Measurements from ENCODE around the gene IFI27L1.

The IFI27L1 gene, protein sequence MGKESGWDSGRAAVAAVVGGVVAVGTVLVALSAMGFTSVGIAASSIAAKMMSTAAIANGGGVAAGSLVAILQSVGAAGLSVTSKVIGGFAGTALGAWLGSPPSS

DNA sequence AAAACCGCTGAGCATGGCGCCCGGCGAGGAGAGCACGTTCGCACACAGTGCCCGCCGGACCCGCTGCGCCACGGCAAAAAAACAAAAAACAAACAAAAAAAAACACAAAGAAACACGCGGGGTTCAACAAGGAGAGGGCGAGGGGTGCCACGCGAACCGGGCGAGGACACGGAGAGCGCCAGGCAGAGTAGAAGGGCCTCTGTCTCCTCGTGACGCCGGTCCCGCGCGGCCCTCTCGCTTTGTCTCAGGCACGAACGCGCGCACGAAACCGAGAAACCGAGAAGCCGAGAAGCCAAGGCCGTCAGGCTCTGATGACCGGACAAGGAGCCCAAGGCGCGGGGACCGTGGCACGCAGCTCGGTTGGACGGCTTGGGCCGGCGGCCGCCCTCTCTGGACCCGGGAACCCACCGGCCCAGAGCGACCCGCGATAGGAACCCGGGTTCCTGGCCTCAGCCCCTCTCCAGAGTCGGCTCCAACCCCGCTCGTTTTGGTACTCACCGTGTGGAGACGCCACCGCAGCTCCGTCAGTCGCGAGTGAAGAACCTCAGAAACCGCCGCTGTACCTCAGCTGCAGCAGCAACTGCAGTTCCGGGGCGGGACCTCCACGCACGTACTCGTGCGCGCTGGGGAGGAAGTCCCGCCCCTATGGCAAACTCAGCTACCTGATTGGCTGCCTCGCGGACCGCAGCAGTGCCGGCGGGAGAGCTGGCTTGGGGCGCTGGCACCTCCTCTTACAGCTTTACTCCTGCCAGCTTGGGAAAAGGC, at the start of gene IFI27L1, which contains the start of gene DDX24:
IFI27L1 (plus strand) TSS at position 690 of the 765 bp plus-strand sequence. CDS start 15,628 bp downstream, outside the sequence.
DDX24 (minus strand) TSS at position 582 of the 765 bp plus-strand sequence. CDS start 1,460 bp downstream, outside the sequence.
- peak; percentile 98 for DNase-seq (ENCODE audit: low read depth, low spot score)

DNA sequence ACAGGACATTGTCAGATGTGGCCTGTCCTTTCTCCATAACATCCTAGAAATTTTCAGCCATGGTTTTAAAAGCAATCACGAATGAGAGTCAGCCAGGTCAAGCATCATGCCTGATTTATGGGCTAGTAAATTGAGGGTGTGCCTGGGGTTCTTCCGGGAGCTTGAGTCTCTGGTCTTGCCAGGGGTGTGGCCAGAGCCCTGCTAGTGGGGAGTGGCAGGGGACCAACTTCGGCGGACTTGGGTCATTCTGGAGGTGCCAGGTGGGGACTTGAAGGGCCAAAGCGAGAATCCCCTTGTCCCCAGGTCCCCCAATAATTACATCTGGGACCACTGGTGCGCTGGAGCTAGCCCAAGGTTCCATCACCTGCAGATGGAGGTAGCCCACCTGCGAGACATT, 49.2 kb upstream of the IFI27L1 start:
- DNase-seq (ENCODE audit: low read depth, low spot score): no peak

DNA sequence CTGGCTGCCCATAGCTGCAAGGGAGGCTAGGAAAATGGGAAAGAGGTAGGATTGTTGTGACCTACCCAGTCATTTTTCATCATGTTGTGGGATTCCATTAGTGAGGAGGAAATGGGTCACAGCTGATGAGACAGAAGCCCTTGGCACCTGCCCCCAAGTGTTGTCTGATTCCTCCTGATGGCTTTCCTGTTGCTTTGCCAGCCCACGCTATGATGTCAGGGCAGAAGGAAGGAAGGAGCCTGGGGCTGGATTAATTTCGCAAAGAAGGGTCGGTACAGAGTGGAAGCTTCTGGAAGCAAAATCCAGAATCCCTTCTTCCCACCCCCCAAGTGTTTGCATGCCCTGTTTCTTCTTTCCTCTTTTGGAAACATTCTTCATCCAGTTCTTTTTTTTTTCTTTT, 46.2 kb upstream of the IFI27L1 start:
- no peak for DNase-seq (ENCODE audit: low read depth, low spot score)

DNA sequence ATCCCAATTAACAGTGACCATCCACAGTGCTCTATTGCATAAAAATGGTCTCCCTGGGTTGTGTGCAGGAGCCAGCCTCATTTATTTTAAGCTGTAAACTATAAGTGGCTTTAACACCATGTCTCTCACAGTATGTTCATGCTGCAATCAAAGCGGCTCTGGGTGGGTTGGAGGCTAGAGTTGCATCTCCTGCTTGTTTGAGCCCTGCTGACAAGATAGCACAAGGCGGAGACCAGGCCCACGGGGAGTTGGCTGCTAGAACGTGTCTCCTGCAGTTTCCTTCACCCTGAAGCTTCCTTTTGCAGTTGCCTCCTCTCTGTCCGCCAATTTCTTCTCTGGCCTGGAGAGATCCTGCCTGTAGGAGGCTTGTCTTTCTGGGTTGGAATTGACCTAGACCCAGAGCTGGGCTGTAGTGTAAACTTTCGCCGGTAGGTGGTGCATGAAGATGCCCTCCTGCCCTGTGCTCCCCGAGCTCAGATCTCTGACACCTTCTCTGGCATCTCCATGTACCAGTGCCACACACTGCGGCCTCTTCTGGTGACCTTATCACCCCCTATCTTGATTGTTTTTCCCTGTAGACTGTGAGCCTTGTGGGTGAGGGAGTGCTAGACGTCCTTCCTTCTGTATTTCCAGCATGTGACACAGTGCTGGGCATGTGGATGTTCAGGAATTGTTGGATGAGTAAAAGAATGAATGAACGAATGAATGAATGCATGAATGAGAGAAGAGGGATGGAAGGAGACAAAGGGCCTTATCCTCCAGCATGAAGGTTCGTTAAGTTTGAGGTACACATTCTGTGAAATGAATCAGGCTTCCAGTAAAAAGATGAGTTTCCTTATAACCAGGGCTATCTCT, 44.6 kb upstream of the IFI27L1 start:
- DNase-seq (ENCODE audit: low read depth, low spot score): peak; percentile 85

DNA sequence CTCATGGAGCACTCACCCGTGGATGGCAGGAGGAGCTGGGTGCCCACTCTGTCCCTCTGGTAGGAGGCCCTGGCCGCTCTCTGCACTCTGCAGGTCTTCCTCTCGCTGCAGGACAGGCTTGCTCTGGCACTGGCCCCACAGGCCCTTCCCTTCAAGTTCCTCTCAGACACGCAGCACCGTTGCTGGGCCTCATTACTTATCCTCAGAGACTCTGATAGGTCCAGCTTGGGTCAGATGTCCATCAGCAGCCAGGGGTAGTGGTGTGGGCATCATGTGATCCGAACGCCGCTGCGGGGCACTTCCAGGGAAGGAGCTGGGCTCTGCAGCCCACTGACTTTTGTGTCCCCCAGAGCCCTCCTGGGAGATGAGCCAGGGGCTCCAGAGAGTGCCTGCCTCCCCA, 43.2 kb upstream of the IFI27L1 start:
- DNase-seq (ENCODE audit: low read depth, low spot score): no peak

DNA sequence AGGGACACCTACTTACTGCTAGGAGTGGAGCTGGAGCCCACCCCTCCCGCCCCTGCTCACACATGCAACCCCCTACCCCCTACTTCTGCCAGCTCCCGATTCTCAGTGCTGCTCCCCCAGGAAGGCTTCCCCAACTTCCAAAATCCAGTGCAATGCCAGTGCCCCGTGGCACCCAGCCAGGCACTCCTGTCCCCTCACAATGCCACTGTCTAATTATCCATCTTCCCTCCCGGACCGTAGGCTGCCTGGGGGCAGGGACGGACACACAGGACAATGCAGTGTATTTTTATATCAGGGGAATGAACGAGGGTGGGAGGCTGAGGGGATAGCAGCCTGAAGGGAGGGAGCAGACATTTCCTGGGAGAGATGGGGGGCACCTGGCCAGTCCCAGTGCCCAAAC, 42.6 kb upstream of the IFI27L1 start:
- DNase-seq (ENCODE audit: low read depth, low spot score): no peak

DNA sequence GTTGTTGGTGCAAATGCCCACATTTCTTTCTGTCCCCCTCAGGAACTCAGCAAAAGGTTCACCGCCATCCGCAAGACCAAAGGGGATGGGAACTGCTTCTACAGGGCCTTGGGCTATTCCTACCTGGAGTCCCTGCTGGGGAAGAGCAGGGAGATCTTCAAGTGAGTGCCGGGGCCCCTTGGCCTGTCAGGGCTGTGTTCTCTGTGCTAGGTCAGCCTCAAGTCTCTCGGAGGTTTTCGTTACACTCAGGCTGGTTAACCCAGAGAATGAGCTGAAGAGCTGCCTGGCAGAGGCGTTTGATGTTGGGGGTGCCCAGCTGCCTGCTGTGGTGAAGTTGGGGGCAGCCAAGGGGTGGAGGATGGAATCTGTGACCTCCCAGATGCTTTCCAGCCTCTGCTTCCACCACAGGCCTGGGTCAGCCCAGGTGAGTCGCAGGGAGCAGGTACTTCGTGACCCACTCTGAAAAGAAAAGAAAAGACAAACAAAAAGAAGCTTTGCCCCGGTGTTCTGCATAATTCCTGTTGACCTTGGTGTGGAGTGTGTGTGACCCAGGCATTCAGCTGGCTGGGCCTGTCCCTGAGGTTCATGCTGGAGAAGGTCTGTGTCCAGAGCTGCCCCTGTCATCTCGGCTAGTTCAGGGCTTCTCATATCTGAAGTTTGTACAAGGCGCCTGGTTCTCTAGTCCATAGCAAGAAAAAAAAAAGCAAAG, 42.0 kb upstream of the IFI27L1 start:
- DNase-seq (ENCODE audit: low read depth, low spot score): no peak

DNA sequence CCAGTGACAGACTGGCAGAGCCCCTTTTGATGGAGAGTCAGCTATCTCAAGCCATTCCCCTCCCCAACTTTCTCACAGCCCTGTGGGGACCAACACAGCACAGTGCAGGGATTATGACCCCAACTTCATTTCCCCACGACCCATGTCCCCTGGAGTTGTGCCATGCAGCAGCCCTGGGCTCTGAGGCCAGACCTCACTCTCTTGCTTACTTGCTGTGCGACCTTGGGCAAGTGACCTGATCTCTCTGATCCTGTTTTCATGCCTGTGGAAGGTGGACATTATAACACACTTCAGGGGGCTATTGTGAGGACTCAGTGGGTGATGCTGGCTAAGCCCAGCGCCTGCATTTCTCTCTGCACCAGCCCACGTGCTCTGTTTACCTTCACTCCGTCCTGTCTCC, 40.9 kb upstream of the IFI27L1 start:
- DNase-seq (ENCODE audit: low read depth, low spot score): no peak

DNA sequence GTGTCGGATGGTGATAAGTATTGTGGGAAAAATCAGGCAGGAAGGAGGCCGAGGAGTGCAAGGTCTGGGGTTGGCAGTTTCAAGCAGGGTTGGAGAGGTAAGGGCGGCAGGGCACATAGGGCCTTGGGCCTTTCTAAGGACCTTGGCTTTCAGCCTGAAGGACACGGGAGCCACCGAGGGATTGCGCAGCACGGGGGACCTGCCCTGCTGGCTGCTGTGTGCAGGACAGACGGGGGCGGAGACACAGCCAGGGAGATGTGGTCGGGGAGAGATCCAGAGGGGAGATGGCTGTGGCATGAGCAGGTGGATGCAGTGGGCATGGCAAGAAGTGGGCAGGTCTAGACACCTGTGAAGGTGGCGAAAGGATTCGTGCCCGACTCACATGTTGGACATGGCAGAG, 40.3 kb upstream of the IFI27L1 start:
- no peak for DNase-seq (ENCODE audit: low read depth, low spot score)

DNA sequence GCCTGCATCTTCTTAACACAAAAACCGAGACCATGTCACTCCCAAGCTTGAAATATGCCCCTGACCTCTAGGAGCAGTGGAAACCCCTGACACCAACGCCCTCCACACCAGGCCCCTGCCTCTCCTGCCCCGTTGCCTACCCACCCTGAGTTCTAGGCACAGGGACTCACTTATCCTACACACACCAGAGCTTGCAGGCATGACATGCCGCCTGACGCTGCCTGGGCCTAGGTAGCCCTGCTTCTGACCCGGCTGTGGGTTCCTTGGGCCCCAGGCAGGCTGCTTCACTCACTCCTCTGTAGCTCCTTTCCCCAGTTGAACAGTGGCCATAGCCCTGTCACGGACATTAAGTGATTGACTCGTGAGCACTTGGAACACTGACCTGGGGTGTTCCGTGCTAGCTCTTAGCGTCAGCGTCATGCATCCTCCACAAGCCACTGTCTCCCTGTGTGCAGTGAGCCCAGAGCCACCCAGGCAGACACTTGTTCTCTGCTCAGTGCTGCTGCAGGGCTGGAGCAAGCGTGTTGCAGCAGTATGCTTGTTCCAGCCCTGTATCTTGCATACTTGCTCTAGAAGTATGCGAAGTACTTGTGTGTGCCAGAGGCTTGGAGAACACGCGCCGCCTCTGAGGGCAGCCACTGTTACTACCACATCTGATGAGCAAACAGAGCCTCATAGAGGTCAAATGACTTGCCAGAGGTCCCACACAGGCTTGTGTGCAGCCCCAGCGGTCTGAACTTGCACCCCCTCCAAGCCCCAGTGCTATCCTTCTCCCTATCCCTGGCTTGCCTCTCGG, 39.4 kb upstream of the IFI27L1 start:
- DNase-seq (ENCODE audit: low read depth, low spot score): peak; percentile 33

DNA sequence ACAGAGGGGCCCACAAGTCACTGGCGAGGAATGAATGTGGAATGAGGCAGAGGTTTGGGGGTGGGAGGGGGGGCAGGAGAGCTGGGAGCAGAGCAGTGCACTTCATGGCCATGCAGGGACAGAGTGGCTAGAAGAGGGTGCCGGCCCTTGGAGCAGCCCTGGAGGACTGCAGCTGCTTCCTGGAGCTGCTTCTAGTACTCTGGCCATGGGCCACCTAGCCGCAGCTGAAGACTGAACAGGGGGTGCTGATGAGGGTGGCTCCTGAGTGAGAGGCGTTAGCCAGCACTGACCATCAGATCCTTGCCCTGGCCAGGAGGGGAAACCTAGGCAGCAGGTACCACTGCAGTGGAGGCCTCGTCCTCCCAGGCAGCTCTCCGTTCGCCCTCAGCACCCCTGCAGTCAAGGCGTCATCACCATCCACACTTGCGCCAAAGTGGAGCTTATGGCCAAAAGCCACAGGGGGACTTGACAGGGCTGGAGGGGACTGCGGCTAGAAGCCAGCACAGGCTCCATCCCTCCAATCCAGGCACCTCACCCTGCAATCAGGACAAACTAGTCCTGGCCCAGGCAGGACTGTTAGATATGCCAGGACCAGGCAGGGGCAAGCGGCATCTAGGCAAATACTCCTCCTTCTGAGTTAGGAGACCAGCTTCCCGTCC, 38.5 kb upstream of the IFI27L1 start:
- DNase-seq (ENCODE audit: low read depth, low spot score): no peak

DNA sequence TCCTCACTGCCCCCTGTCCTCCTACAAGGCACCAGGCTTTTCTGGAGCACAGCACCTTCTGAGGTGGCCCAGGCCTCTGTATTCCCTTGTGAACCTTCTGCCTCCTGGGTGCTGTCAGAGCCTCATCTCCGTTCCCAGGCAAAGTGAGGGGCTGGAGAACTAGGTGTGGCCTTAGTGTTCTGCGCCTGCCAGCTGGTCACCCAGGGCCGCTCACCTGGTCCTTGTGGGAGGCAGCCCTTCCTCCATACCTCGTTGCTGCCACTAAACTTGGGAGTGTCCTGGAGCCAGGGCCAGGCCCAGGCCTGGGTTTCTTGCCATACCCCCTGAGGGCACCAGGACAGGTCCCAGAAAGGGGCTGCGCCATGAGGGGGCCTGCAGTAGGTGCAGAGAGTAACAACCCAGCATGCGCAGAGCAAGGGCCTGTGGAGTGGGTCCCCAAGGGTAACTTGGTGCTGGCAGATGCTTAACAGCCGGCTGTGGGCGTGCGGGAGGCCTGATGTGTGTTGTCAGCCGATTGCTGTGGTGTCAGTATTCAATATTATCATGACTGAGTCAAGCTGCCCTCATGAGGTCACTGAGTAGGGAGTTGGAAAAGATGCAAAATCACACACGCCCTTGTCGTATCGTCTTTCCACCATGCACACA, 37.9 kb upstream of the IFI27L1 start:
- DNase-seq (ENCODE audit: low read depth, low spot score): no peak

DNA sequence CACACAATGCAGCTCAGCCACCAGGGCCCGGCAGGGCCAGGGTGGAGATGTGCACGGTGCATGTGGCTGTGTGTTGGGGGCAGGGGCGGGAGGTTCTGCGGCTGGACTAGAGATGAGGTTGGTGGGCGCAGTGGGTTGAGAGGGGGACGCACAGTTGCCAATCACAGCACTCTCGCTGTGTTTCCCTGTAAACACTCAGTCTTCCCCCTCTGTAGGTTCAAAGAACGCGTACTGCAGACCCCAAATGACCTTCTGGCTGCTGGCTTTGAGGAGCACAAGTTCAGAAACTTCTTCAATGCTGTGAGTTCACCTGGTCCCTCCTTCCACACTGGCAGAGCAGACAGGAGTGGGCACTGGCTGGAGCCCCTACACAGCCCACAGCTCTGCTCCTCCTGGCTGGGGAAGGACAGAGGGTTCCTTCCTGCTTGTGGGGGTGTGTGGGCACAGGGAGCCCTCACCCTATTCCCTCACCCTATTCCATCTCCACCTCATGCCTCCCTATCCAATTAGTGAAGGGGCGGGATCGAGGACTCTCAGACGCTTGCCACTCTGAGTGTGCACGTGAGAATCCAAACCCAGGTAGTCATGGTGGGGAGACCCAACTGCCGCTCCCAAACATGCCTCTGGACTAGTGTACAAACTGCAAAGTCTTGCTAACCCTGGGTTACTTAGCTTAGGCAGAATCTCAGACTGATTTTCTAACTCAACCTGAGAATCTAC, 37.2 kb upstream of the IFI27L1 start:
- DNase-seq (ENCODE audit: low read depth, low spot score): no peak

DNA sequence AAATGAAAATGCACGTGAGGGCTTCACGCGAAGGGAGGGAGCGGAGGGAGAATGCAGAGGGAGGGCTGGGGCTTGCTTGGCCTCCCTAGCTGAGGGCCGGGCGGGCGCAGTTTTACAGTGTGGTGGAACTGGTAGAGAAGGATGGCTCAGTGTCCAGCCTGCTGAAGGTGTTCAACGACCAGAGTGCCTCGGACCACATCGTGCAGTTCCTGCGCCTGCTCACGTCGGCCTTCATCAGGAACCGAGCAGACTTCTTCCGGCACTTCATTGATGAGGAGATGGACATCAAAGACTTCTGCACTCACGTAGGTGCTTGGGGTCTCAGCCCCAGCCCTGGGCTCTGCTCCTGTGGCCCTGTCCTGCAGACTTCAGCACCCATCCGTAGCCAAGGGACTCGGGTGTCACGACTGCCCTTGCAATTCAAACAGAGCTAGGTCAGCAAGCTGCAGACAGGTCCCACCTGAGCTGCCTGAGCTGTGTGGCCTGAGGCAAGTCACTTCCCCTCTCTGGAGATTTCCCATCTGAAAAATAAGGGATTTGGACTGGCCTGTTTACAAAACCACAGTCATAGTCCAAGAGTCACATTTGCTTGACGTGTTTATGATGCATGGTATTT, 36.5 kb upstream of the IFI27L1 start:
- no peak for DNase-seq (ENCODE audit: low read depth, low spot score)

DNA sequence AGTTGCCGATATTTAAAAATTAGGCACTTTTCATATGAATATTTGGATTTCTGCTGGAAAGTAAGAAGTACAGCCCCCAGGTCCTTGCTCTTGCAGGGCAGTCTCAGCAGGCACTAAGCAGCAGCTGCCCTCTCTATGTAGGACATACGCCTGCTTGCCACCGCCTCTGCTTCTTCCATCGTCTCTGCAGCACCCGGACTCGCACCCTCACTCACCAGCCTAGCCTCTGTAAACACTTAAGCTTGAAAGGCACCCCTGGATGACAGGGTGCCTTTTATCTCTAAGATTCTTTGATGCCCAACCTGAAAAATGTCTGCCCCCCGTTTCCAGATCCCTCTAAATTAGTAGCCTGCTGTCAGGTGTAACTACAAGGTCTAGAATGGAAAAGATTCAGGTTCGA, 36.0 kb upstream of the IFI27L1 start:
- DNase-seq (ENCODE audit: low read depth, low spot score): no peak

DNA sequence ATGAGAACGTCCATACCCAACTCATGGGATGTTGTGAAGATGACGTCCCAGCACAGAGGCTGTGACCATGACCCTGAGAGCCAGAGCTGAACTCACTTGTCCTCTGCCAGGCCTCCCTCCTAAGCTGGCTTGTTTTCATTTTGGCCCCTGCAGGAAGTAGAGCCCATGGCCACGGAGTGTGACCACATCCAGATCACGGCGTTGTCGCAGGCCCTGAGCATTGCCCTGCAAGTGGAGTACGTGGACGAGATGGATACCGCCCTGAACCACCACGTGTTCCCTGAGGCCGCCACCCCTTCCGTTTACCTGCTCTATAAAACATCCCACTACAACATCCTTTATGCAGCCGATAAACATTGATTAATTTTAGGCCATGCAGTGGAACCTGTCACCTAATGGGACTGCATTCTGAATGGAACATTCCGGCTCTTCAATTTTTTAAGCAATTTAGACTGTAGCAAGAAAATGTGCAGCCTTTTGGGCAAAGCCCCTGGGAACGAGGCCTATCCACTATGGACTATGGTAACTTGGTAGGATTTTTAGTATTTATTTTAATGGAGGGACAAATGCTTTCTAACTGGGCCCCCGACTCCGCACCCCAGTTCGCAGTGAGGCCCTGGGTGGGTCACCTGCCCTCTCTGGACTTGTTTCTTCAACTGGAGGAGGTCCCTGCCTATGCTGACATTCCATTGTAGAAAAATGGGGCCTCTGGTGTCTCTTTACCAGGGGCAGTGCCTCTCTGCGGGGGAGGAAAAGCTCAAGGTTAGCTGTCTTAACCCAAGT, 35.4 kb upstream of the IFI27L1 start:
- DNase-seq (ENCODE audit: low read depth, low spot score): no peak

DNA sequence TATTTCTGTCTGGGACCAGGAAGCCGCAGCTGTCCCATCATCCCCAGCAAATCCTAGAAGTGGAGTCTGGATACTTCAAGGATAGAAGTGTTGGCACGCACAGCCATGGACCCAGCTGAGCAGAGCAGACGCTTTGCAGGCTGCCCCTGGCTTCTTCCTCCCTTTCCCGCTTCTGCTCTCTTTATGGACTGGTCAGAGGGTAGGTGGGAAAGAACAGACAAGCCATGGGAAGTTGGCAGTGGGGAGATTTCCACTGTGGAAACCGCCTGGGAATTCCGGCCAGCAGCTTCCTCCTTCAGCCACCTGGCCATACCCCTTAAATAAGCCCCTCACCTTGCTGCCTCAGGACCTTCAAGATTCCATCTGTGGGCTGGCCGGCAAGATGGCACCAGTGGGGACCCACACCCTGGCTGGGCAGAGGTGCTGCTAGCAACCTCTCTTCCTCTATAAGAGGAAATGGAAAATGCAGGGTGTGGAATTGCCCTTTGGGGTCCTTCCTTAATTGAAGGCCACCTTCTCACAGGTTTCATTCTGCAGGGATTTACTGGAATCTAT, 34.3 kb upstream of the IFI27L1 start:
- no peak for DNase-seq (ENCODE audit: low read depth, low spot score)

DNA sequence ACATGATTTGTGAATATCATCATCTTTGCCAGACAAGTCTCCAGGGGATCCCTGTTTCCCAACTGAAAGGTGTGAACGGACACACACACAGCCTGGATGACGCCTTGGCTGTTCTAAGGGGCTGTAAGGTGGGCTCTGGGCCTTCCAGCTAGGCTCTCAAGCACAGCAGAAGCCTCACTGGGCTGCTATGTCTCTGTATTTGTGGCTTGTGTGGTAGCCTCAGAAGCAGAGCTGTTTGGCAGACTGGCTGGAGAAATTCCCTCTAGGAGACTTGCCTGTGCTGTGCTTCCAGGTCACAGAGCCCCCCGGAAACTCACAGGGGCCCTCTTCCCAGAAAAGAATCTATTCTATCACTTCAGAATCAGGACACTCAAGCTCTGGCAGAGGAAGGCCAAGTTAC, 33.5 kb upstream of the IFI27L1 start:
- no peak for DNase-seq (ENCODE audit: low read depth, low spot score)

Data from astrocyte of the hippocampus (primary cell).